Psoas muscle (tissue), 8 donors: Measurements from ENCODE around the gene GNLY. TPM values are rescaled to one million over a fixed set of nuclear protein-coding genes. Genes with fewer than 3 reads are reported as not detected.

Source experiments
- ATAC-seq, 4 donors: fragments of 200-7000 bp; cut with Tn5 transposase; one replicate each; pipeline ENCODE4 v1.9.1; 2020; ENCODE audit warnings: moderate library complexity in 3 of 4, mild to moderate bottlenecking in 2 of 4
- DNase-seq, 2 donors: peaks; one replicate each; pipeline ENCODE4 v3.0.0-alpha.2; 2020
- H3K27ac ChIP-seq: fragments of 200-600 bp; one replicate; pipeline ENCODE4 v1.8.0; 2022
- H3K27me3 ChIP-seq, 3 donors: fragments of 200-600 bp in 1 of 3; one replicate each; pipeline versions ENCODE4 v1.6.1 to v1.8.0; 2013 to 2022; ENCODE audit warnings: low read length in 2 of 3, mild to moderate bottlenecking in 2 of 3, moderate library complexity in 1 of 3; ENCODE audit not compliant: insufficient read depth in 3 of 3
- H3K36me3 ChIP-seq, 2 donors: fragments of 200-600 bp in 1 of 2; one replicate each; pipeline versions ENCODE4 v1.6.1 to v1.8.0; 2013 to 2022; ENCODE audit warnings: low read depth in 1 of 2, mild to moderate bottlenecking in 1 of 2, moderate library complexity in 1 of 2; ENCODE audit not compliant: insufficient read depth in 1 of 2
- H3K4me1 ChIP-seq: fragments of 200-600 bp; one replicate; pipeline ENCODE4 v1.8.0; 2022
- H3K4me3 ChIP-seq: fragments of 200-600 bp; one replicate; pipeline ENCODE4 v1.8.0; 2022; ENCODE audit warnings: mild to moderate bottlenecking
- H3K9me3 ChIP-seq: fragments of 200-600 bp; one replicate; pipeline ENCODE4 v1.8.0; 2022
- CTCF ChIP-seq: fragments of 200-600 bp; IDR thresholded peaks from one replicate; pipeline ENCODE4 v1.8.0; 2022; ENCODE audit warnings: antibody characterized with exemption
- WGBS, 3 donors: extraction: QIAGEN DNeasy Blood & Tissue Kit; methylation state at CpG; one replicate each; pipeline versions ENCODE4 v1.1.6 to v1.1.7; 2013; 5-methylcytosine and 5-hydroxymethylcytosine counted together
- intact Hi-C, 2 donors: fragments of 100-400 bp; cut with DNase I; formaldehyde crosslinking; loops; one replicate each; pipeline versions ENCODE4 v1.11.0 to v1.14.2; 2022
- polyA plus RNA-seq, 3 donors: library from polyadenylated mRNA; stranded (reverse); fragments of 200-250 nt; gene quantifications; one replicate each; pipeline ENCODE4 v1.2.3, GENCODE V29; 2013
- total RNA-seq, 4 donors: library from RNA; stranded (reverse); fragmentation: NEBNext Ultra II Directional in 2 of 4; extraction: Animal tissue kit (Norgen Biotek cat#: 25700) in 2 of 4; gene quantifications; one replicate each; pipeline versions ENCODE4 v1.2.1 to v1.2.4, GENCODE V29; 2021 to 2023
- donor health status: healthy with polysubstance abuse.
- donor health status: DM: no; HTN: no; CAD: no; lungs with moderate emphysema.
- donor health status: Bipolar disorder and iron deficiency.
- donor health status: healthy.
- donor health status: DM: yes; HTN: yes; CAD: no.
- donor health status: DM: no; HTN: no; CAD: no.
- donor health status: DM: no; HTN: no; CAD: no.
- donor health status: DM: yes; HTN: yes; CAD: no.

GNLY gene
- total and polyA plus RNA-seq, 7 donors: 0.58 to 31.6 (median 8.2) TPM

- no peaks in the 10 kb centered on the region for H3K4me1 ChIP-seq
- H3K9me3 ChIP-seq: no peaks in the 10 kb centered on the region
- intact Hi-C loops: no loop called here
- ATAC-seq (no peak), DNase-seq (no peak)
- no peak overlapping the region for H3K27ac ChIP-seq
- H3K4me3 ChIP-seq: no peak overlapping the region
- TF ChIP-seq CTCF: peak; percentile 31
- WGBS, 3 donors: 58 to 81% (median 65%) methylated on average over 2 of the region's 2 CpGs
- peaks cover 11 to 100% of the 10 kb centered on the region in 2 donors for H3K36me3 ChIP-seq
- no peaks in the 10 kb centered on the region for H3K27me3 ChIP-seq
Observed at GRCh38 chr2:85648619-85649018, 45.5 kb upstream of the GNLY start.

GRCh38 chr2:85649201-85650190 lies 44.7 kb upstream of the GNLY start:
- DNase-seq (no peak), ATAC-seq (no peak)
- H3K9me3 ChIP-seq: no peaks in the 10 kb centered on the region
- 89 to 94% (median 90%) methylated on average over 9 of the region's 9 CpGs for WGBS, 3 donors
- peaks cover 11 to 91% of the 10 kb centered on the region in 2 donors for H3K36me3 ChIP-seq
- no peak overlapping the region for H3K4me3 ChIP-seq
- H3K27ac ChIP-seq: no peak overlapping the region
- H3K4me1 ChIP-seq: no peaks in the 10 kb centered on the region
- no peak for TF ChIP-seq CTCF
- intact Hi-C loops: no loop called here
- H3K27me3 ChIP-seq: no peaks in the 10 kb centered on the region

GRCh38 chr2:85650456-85650855 lies 43.7 kb upstream of the GNLY start:
- ATAC-seq (no peak), DNase-seq (no peak)
- Histone ChIP-seq H3K27me3 (no peaks in the 10 kb centered on the region), H3K36me3 (peaks cover 10 to 87% of the 10 kb centered on the region in 2 donors), H3K9me3 (no peaks in the 10 kb centered on the region), H3K27ac (no peak overlapping the region), H3K4me3 (no peak overlapping the region), H3K4me1 (no peaks in the 10 kb centered on the region)
- TF ChIP-seq CTCF: no peak
- intact Hi-C loops: no loop called here
- WGBS, 3 donors: 97 to 100% (median 99%) methylated on average over 4 of the region's 4 CpGs

GRCh38 chr2:85651097-85651496 lies 43.1 kb upstream of the GNLY start:
- TF ChIP-seq CTCF: no peak
- WGBS, 3 donors: 76 to 87% (median 84%) methylated on average over 3 of the region's 3 CpGs
- ATAC-seq (no peak), DNase-seq (no peak)
- Histone ChIP-seq H3K36me3 (peaks cover 9 to 86% of the 10 kb centered on the region in 2 donors), H3K27me3 (no peaks in the 10 kb centered on the region), H3K9me3 (no peaks in the 10 kb centered on the region), H3K27ac (no peak overlapping the region), H3K4me3 (no peak overlapping the region), H3K4me1 (no peaks in the 10 kb centered on the region)
- intact Hi-C loops: no loop called here
